GM21447 (cell line): Measurements from ENCODE around the gene CACNB2.

Experiments used
- ATAC-seq: cut with Tn5 transposase; IDR thresholded peaks from one replicate; pipeline ENCODE4 v1.9.1; 2021; ENCODE audit not compliant: unreplicated experiment

Gene CACNB2

DNA sequence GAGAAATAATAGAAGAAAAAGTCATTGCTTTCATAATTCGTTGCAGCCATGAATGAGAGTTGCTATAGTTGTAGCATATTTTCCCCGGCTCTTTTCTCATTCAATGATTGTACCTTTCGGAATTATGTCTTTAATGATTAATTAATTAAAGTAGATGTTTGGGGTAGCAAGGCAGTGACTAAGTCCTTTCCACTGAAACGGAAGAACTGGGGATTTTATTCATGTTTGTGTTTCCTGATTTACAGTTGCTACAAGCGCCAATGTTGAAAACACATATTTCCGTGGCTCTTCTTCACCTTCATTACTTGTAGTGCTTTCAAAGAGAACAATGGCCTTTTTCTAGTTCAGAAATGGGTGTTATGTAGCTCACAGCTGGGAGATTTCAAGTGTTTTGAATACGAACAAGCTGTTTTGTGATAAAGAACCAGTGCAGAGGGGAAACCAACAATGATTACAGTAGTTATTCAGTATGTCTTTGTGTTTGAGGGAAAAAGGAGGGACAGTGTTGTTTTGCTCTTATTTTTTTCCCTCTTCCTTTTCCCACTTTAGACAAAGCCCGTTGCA lies 357.7 kb downstream of the CACNB2 start:
- ATAC-seq = no peak

- ATAC-seq = no peak
These were observed 358.8 kb downstream of the CACNB2 start for GRCh38 chr10:18498998-18499397.

DNA sequence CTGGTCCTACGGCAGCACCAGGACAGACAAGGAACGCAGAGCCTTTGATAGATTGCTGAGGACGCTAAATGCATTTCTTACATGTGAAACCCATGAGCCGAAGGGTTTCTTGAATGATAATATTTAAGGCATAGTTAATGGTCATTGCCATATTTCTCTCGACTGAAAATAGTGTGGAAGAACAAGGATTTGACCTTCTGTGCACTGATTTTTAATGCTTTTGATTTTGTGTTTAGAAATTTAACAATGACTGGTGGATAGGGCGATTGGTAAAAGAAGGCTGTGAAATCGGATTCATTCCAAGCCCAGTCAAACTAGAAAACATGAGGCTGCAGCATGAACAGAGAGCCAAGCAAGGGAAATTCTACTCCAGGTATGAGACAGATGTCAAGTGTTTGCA lies 360.4 kb downstream of the CACNB2 start:
- no peak for ATAC-seq

DNA sequence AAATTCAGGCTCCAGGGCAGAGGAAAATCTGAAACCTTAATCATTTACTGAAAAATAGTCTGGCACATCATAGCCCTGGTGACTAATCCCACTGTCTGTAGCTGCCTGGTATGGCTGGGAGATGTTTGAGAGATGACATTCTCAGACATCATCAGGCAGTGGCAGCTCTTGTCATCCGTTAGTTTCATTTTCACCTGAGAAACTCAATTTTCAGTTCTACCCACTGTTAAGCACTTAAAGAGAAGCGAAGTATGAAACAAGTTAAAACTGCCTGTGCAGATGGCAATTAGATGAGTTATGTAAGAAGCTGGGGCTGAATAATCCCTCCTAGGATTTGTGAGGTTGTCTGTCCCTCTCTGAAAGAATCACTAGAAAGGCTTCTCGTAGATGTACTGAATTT lies 361.0 kb downstream of the CACNB2 start:
- ATAC-seq = no peak

DNA sequence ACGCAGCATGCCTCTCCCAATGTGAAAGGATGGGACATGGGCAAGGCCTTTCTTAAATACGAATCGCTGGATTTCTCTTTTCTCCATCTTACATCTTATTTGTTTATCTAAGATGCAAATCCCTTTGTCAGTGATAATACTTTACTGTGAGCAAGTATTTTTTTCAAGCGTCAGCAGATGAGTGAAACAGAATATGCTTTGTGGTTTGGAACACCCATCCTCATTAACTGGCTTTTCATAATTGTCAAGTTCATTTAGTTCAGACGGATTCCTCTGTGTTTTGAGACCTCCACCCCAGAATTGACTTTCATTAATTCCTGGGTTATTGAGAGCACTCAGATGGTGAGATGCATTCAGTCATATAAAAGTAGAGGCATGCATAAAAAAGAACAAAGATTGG lies 361.4 kb downstream of the CACNB2 start:
- ATAC-seq = no peak

DNA sequence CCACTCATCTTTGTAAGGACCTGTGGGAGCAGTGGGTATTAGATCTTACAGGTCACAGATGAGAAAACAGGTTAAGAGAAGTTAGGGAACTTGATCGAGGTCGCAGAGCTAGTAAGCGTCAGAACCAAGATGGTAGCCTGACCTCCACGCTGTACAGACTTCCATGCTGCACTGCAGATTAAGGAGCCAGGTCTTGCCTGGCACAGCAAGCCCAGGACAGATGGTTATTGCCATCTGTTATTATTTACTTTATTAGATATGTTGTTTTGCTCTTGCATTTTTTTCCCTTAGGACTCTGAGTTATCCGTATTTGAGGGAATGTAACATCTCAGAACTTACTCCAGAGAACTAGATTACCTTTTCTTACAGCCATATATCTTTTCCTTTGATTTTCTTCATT lies 363.9 kb downstream of the CACNB2 start:
- ATAC-seq = no peak

DNA sequence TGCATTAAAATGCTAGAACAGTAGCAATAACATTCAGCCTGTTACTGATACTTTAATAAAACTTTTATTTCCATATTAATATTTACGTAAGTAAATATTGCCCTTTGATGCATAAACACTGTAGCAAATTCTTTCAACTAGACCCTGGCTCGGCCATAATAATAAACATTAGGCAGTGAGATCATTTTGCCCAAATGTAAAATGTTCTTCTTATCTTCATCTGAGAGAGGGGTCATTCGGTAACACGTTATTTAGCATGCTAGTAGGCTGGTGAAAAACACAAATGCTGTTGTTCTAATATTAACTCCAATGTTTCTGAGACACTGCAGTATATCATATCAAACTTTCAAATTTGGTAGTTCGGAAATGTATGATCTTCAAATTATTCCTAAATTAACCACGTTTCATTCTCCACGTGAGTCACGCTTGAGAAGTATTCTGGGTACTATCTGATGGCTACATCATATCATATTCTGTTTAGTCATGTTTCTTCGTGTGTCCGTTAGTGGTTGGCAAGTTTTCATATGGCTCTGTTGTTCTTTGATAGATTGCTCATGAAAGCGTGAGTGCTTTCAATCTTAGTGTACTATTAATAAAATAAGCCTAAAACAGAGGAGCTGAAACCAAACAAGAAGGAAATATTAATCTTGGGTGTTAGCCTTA lies 365.4 kb downstream of the CACNB2 start:
- ATAC-seq = no peak

DNA sequence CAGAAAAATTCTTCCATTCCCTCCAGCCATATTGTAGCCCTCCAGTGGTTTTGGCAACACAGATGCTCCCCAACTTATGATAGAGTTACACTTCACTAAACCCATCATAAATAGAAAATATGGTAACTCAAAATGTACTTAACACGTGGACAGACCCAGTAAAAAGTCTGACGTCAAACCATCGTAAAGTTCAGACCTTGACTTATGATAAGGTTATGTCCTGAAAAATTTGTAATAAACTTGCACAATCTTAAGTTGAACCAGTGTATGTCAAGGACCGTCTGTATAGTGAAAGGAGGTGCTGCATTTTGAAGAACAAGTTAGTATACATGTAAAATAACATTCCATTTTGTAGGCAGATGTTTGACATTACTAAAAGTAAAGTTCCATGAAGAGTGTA lies 368.4 kb downstream of the CACNB2 start:
- ATAC-seq = no peak

GRCh38 chr10:18514537-18514936 lies 374.3 kb downstream of the CACNB2 start:
- ATAC-seq = no peak

- ATAC-seq = no peak
These were observed 376.6 kb downstream of the CACNB2 start for GRCh38 chr10:18516851-18517250.

DNA sequence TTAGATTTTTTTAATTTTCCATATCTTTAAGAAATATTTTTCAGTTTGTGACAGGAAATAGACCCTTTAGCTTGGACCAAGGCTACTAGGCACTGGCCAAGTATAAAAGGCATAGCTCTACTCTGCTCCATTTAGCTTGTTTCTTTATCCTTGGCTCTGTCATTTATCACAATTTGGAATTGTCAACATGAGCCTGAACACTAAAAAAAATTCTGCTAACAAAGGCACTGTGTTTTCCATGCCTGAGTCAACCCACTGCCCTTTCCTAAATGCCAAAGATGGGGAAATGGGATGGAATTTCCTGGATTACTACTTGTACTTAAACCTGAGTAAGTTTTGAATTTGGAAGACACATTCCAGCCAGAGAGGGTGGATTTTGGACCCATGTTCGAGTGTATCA lies 382.8 kb downstream of the CACNB2 start:
- ATAC-seq = no peak

- no peak for ATAC-seq
These were observed 383.6 kb downstream of the CACNB2 start for GRCh38 chr10:18523858-18524257.

DNA sequence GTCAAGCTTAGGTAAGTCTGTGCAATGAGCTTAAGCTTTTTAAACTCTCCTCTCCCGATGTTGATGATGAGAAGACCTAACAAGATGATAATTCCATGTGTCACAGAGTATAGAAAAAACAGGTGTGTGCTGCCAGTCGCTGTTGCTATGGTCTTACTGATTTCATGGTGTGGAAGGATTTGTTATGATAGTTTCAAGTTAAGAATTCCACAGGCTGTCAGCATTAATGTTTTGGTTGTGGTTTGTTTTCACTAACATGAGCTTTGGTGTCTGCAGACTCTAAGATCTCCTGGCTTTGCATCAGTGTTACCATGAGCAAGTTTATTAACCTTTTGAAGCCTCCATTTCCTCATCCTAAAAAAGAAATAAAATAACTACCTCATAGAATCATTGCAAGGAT lies 387.5 kb downstream of the CACNB2 start:
- no peak for ATAC-seq

GRCh38 chr10:18528292-18528691 lies 388.1 kb downstream of the CACNB2 start:
- no peak for ATAC-seq

GRCh38 chr10:18532881-18533535 lies 392.8 kb downstream of the CACNB2 start:
- no peak for ATAC-seq

GRCh38 chr10:18533896-18534295 lies 393.7 kb downstream of the CACNB2 start:
- ATAC-seq = no peak

DNA sequence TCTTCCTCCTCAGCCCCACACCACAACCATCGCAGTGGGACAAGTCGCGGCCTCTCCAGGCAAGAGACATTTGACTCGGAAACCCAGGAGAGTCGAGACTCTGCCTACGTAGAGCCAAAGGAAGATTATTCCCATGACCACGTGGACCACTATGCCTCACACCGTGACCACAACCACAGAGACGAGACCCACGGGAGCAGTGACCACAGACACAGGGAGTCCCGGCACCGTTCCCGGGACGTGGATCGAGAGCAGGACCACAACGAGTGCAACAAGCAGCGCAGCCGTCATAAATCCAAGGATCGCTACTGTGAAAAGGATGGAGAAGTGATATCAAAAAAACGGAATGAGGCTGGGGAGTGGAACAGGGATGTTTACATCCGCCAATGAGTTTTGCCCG lies 399.1 kb downstream of the CACNB2 start:
- no peak for ATAC-seq

- no peak for ATAC-seq
These were observed 400.0 kb downstream of the CACNB2 start for GRCh38 chr10:18540195-18540594.

DNA sequence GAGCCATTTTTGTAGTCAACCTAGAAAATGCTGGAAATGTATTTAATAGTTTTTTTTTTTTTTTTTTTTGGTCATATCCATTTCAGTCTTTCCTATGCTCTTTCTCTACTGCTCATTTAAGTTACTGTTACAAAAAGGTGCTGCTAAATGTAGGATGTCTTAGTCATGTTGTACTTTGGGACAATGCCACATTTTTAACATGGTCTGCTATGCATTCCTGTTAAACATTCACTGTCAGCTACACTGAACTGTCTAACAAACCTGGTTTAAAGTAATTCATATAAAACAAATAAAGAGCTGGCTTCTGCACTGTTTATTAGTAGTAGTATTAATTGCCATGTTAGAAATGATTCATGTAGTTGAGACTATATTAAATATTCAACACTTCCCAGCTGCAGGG lies 402.6 kb downstream of the CACNB2 start:
- ATAC-seq = no peak

DNA sequence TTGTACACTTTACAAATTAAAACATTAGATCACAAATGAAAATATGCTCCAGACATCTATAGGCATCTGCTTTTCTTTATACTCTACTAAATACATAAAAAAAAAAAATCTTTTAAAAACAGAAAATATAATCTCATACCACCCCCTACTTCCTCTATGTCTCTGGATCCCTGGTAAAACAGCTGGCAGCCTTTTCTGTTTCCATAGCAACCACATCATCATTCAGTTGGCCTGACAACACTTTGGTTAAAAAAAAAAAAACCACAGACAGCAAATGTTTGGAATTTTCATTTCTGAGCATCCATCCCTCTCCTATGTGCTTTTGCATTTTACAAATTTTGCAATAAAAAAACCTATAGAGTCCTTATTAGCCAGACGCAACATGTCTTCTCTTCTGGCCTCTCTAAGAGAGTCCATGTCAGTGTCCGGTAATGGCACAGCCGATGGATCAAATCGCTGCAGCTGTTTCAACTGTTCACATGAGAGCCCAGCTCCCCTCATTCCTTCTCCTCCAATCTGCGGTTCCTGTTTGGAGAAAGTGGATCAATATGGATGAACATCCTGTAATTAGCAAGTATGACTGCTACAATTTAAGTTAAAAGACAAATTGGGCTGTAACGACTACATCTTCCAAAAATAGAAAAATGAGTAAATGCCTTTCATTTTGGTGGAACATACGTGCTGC lies 405.5 kb downstream of the CACNB2 start:
- ATAC-seq = no peak

DNA sequence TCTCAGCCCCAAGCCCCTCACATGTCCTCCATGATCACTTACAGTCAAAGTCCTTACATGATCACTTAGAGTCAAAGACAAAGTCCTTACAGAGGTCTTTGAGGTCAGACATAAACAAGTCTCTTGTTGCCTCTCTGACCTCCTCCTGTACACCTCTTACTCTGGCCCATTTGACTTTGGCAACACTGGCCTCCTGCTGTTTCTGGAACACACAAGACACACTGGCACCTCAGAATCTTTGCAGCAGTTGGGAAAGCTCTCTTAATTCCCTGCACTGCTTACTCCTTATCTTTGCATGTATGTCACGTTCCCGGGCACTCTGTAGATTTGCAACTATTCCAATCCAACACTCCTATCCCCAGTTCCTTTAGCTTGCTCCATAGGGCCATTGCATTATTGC lies 408.9 kb downstream of the CACNB2 start:
- no peak for ATAC-seq

DNA sequence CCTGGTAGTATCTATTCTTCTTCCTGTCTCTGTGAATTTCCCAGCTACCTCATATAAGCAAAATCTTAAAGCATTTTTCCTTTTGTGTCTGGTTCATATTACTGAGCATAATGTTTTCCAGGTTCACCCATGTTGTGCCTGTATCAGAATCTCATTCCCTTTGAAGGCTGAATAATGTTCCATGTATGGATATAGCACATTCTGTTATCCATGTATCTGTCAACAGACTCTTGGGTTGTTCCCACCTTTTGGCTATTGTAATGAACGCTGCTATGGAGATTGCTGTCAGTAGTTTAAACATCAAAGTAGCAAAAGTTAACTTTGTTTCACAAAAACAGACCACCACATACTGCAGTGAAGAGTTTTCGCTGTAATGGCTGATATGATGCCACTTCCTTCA lies 411.2 kb downstream of the CACNB2 start:
- ATAC-seq = no peak
